ENCODE measurements around the gene HNRNPCL4. TPM values are rescaled to one million over a fixed set of nuclear protein-coding genes. Genes with fewer than 3 reads are reported as not detected.

Gene HNRNPCL4
- total RNA-seq, result not detected in 2 replicates

GRCh38 chr1:13165531-13165930, at the start of gene HNRNPCL4:
HNRNPCL4 (minus strand) TSS chr1:13165631; CDS start chr1:13165467, 164 bp downstream.

GRCh38 chr1:13201309-13201708, 35.9 kb upstream of the HNRNPCL4 start, which contains the start of gene PRAMEF13:
PRAMEF13 (minus strand) TSS chr1:13201409; CDS start chr1:13199589, 1,820 bp downstream.

GRCh38 chr1:13171548-13171947, 6.1 kb upstream of the HNRNPCL4 start, which contains the start of gene PRAMEF9:
PRAMEF9 (plus strand) TSS chr1:13171848; CDS start chr1:13175281, 3,433 bp downstream.

GRCh38 chr1:13155909-13156308, 9.5 kb downstream of the HNRNPCL4 start, which contains the start of gene PRAMEF26:
PRAMEF26 (minus strand) TSS chr1:13156009; CDS start chr1:13153095, 2,914 bp downstream.

GRCh38 chr1:13116754-13117153, 48.7 kb downstream of the HNRNPCL4 start, which contains the start of gene HNRNPCL2:
HNRNPCL2 (minus strand) TSS chr1:13116854; CDS start chr1:13116400, 454 bp downstream.

Other genes with a start within 250 kb of the HNRNPCL4 start
- not detected in 2 replicates for gene PRAMEF7, start 249.0 kb downstream of the HNRNPCL4 start, total RNA-seq
- not detected in 2 replicates for gene PRAMEF6, start 218.1 kb downstream of the HNRNPCL4 start, total RNA-seq
- not detected in 2 replicates for gene PRAMEF27, start 109.1 kb downstream of the HNRNPCL4 start, total RNA-seq
- not detected in 2 replicates for gene HNRNPCL3, start 104.9 kb downstream of the HNRNPCL4 start, total RNA-seq
- not detected in 2 replicates for gene PRAMEF25, start 94.9 kb downstream of the HNRNPCL4 start, total RNA-seq
- gene HNRNPCL2, start 48.8 kb downstream of the HNRNPCL4 start, total RNA-seq, result not detected in 2 replicates
- not detected in 2 replicates for gene PRAMEF26, start 9.6 kb downstream of the HNRNPCL4 start, total RNA-seq
- gene PRAMEF9, start 6.2 kb upstream of the HNRNPCL4 start, total RNA-seq, result not detected in 2 replicates
- gene PRAMEF13, start 35.8 kb upstream of the HNRNPCL4 start, total RNA-seq, result not detected in 2 replicates
- not detected in 2 replicates for gene PRAMEF18, start 60.5 kb upstream of the HNRNPCL4 start, total RNA-seq
- gene PRAMEF5, start 88.6 kb upstream of the HNRNPCL4 start, total RNA-seq, result not detected in 2 replicates
- not detected in 2 replicates for gene PRAMEF8, start 119.5 kb upstream of the HNRNPCL4 start, total RNA-seq
- not detected in 2 replicates for gene PRAMEF33, start 137.9 kb upstream of the HNRNPCL4 start, total RNA-seq
- not detected in 2 replicates for gene PRAMEF15, start 149.9 kb upstream of the HNRNPCL4 start, total RNA-seq
- not detected in 2 replicates for gene PRAMEF14, start 181.5 kb upstream of the HNRNPCL4 start, total RNA-seq
- not detected in 2 replicates for gene PRAMEF19, start 206.3 kb upstream of the HNRNPCL4 start, total RNA-seq
- gene PRAMEF17, start 224.0 kb upstream of the HNRNPCL4 start, total RNA-seq, result not detected in 2 replicates
- not detected in 2 replicates for gene PRAMEF20, start 244.8 kb upstream of the HNRNPCL4 start, total RNA-seq